ENCODE measurements around the gene ROBO4.

- TF ChIP-seq CTCF (IDR thresholded peaks at IDR 0.05) (no peak), EP300 (IDR thresholded peaks at IDR 0.05) (no peak), POLR2A (IDR thresholded peaks at IDR 0.05) (no peak), POLR2AphosphoS5 (IDR thresholded peaks at IDR 0.05) (no peak)
Measured at GRCh38 chr11:124877631-124877909, 20.1 kb downstream of the ROBO4 start.

Data from upper lobe of left lung (tissue), 4 donors.